ENCODE data around the gene BCAS1. TPM values are rescaled to one million over a fixed set of nuclear protein-coding genes. Genes with fewer than 3 reads are reported as not detected.

BCAS1 gene
- total RNA-seq, 4 donors from 2014 or later, result 0.35 to 1.0 TPM; not detected in 2

- Histone ChIP-seq H3K27me3 (no peaks in the 10 kb centered on the region), H3K4me1 (peaks cover 2 to 35% (median 16%) of the 10 kb centered on the region in 3 donors), H3K36me3 (no peaks in the 10 kb centered on the region), H3K9me3 (no peaks in the 10 kb centered on the region), H3K4me3 (no peak overlapping the region), H3K27ac (peak overlapping the region in 3 of 4 donors; percentile 35 to 64 (median 44))
- ATAC-seq, result no peak
- 48 to 56% methylated on average over 3 to 4 of the region's 4 CpGs for WGBS, 2 donors (ENCODE audit: low coverage in 1 of 2)
- no peak for TF ChIP-seq POLR2AphosphoS5 (IDR thresholded peaks at IDR 0.05)
- no peak for TF ChIP-seq POLR2A (IDR thresholded peaks at IDR 0.05)
- no peak for TF ChIP-seq EP300 (IDR thresholded peaks at IDR 0.05)
- TF ChIP-seq CTCF (IDR thresholded peaks at IDR 0.05), result no peak
Measured at GRCh38 chr20:53901497-53902096, 168.8 kb downstream of the BCAS1 start.

- WGBS, 2 donors (ENCODE audit: low coverage in 1 of 2), result 18 to 34% methylated on average over 4 to 5 of the region's 6 CpGs
- Histone ChIP-seq H3K36me3 (no peaks in the 10 kb centered on the region), H3K4me3 (no peak overlapping the region), H3K27me3 (no peaks in the 10 kb centered on the region), H3K27ac (peak overlapping the region; percentile 20 to 75 (median 54)), H3K9me3 (no peaks in the 10 kb centered on the region), H3K4me1 (peaks cover 2 to 35% (median 16%) of the 10 kb centered on the region in 3 donors)
- TF ChIP-seq EP300 (IDR thresholded peaks at IDR 0.05), result no peak
- TF ChIP-seq POLR2A (IDR thresholded peaks at IDR 0.05), result no peak
- no peak for TF ChIP-seq POLR2AphosphoS5 (IDR thresholded peaks at IDR 0.05)
- no peak for TF ChIP-seq CTCF (IDR thresholded peaks at IDR 0.05)
- ATAC-seq, result no peak
Measured at GRCh38 chr20:53901064-53901463, 169.3 kb downstream of the BCAS1 start.

- TF ChIP-seq POLR2A (IDR thresholded peaks at IDR 0.05) (no peak), POLR2AphosphoS5 (IDR thresholded peaks at IDR 0.05) (peak; percentile 22)
- peak overlapping the region; percentile 20 to 75 (median 54) for H3K27ac ChIP-seq
Measured at GRCh38 chr20:53900380-53900999, 169.9 kb downstream of the BCAS1 start.

GRCh38 chr20:53899351-53900167, 170.8 kb downstream of the BCAS1 start:
- peak; percentile 54 for ATAC-seq

More at GRCh38 chr20:53900380-53900999, 169.9 kb downstream of the BCAS1 start:
- WGBS, 2 donors (ENCODE audit: low coverage in 1 of 2), result 20 to 28% methylated on average over 2 to 4 of the region's 4 CpGs
- Histone ChIP-seq H3K27me3 (no peaks in the 10 kb centered on the region), H3K36me3 (no peaks in the 10 kb centered on the region), H3K9me3 (no peaks in the 10 kb centered on the region), H3K4me1 (peaks cover 2 to 35% (median 16%) of the 10 kb centered on the region in 3 donors), H3K4me3 (no peak overlapping the region)
- no peak for ATAC-seq

GRCh38 chr20:53898556-53898931, 171.8 kb downstream of the BCAS1 start:
- H3K9me3 ChIP-seq, result no peaks in the 10 kb centered on the region
- ATAC-seq, result no peak
- WGBS, 2 donors (ENCODE audit: low coverage in 1 of 2), result 84 to 96% methylated on average over 8 of the region's 8 CpGs
- H3K27me3 ChIP-seq, result no peaks in the 10 kb centered on the region
- H3K4me3 ChIP-seq, result no peak overlapping the region
- H3K27ac ChIP-seq, result no peak overlapping the region
- no peaks in the 10 kb centered on the region for H3K36me3 ChIP-seq
- peaks cover 2 to 35% (median 16%) of the 10 kb centered on the region in 3 donors for H3K4me1 ChIP-seq
- TF ChIP-seq CTCF (IDR thresholded peaks at IDR 0.05) (no peak), POLR2AphosphoS5 (IDR thresholded peaks at IDR 0.05) (no peak), EP300 (IDR thresholded peaks at IDR 0.05) (no peak), POLR2A (IDR thresholded peaks at IDR 0.05) (no peak)

More at GRCh38 chr20:53899351-53900167, 170.8 kb downstream of the BCAS1 start:
- 32 to 57% methylated on average over 2 to 5 of the region's 8 CpGs for WGBS, 2 donors (ENCODE audit: low coverage in 1 of 2)
- Histone ChIP-seq H3K4me1 (peaks cover 2 to 35% (median 16%) of the 10 kb centered on the region in 3 donors), H3K36me3 (no peaks in the 10 kb centered on the region), H3K27ac (peak overlapping the region in 3 of 4 donors; percentile 15 to 64 (median 43)), H3K4me3 (no peak overlapping the region), H3K9me3 (no peaks in the 10 kb centered on the region), H3K27me3 (no peaks in the 10 kb centered on the region)
- TF ChIP-seq POLR2A (IDR thresholded peaks at IDR 0.05) (no peak), POLR2AphosphoS5 (IDR thresholded peaks at IDR 0.05) (peak; percentile 29)
